HG02870 (cell line): Measurements from ENCODE around the gene MYO16.
A peak's percentile ranks its signal among the peaks of the same experiment; 100 is the strongest.

ENCODE experiments used
- ATAC-seq: cut with Tn5 transposase; IDR thresholded peaks from one replicate; pipeline ENCODE4 v1.9.1; 2021; ENCODE audit warnings: mild to moderate bottlenecking, moderate library complexity; ENCODE audit not compliant: unreplicated experiment

MYO16 gene

DNA sequence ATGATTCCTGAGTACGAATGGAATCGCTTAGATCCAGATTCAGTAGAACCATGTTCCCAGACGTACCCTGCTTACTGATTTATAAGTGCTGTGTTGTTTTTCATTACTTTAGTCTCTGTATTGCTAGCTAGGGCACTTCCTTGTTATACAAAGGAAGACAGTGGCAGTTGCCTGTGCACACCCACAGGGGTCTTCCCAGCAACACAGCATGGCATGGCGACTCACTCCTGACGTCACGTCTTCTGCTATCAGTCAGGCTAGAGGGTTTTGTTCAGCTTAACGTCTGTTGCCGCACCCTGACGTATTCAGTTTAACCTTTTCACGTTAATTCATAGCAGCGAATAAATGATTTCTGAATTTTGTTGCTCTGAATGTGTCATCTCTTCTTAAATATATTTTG, 295.1 kb downstream of the MYO16 start:
- no peak for ATAC-seq

DNA sequence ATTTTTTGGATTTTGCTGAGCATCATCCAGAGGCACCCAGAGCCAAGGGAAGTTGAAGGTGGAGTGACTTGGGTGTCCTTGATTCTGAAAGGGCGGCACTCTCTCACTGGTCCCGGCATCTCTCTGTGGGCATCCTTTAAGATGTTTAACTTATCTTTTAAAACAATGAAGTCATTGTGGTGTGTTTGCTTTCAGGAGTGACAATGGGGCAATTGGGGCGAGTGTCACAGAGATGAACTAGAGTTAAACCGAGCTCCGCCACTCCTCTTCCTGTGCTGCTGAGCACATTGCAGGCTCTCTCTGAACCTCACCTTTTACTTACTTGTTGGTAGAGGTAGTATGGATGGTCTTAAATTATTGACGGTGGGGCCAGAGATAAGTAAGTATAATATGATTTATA, 295.7 kb downstream of the MYO16 start:
- ATAC-seq, result no peak

DNA sequence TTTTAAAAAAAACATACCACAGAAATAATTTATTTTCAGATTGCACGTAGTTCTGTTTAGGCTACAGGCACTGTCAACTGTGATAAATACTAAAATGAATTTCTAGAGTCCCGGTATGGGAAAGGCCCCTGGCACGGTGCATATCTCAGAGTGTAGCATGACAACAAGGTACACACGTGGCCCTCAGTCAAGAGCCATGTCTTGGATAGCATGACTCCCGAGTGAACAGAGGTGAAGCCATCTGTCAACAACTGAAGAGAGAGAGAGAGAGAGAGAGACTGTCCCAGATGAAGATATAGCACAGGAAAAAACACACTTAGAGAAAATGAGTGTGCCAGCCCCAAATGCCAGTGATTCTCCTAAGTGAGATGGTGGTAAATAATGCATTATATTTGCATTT, 297.5 kb downstream of the MYO16 start:
- ATAC-seq, result no peak

DNA sequence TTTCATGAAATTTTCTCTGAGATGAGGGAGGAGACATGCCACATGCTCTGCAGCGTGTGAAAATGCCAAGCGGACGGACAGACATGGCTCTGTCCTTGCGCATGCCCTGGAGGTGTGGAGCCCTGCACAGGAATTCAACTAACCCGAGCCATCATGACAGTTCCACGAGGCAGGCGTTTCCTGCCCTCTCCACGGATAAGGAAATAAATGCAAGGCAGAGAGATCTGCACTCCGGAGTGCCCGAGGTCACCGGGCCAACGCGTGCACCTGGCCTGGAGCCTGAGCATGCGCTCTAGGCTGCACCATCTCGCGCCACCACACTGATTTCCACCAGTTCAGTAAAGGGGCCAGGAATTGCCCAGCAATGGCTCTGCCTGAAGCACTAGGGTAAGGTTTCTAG, 298.2 kb downstream of the MYO16 start:
- no peak for ATAC-seq

DNA sequence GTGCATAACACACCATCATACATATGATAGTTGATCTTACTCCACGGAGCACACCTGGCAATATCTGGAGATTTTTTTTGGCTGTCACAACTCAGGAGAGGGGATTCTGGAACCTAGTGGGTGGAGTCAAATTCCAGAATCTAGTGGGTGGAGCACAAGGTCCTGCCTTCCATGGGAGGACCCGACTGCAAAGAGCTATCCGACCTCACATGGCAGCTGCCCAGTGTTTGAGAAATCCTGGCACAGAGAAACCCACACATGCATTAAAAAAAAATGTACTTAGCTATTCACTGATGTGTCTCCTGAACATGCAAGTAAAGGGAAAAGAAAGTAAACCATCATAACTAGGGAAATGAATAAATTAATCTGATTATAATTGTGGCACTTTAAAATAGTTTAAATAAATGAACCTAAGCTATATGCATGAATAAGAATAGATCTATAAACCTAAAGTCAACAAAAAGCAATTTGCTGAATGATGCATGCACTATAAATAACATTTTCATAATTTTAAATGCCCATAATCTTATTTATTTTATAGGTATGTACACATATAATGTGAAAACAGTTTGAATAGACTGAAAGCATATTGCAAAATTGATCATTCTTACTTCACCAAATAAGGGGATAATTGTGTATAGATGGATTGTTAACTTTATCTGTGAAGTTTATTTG, 300.3 kb downstream of the MYO16 start:
- no peak for ATAC-seq

DNA sequence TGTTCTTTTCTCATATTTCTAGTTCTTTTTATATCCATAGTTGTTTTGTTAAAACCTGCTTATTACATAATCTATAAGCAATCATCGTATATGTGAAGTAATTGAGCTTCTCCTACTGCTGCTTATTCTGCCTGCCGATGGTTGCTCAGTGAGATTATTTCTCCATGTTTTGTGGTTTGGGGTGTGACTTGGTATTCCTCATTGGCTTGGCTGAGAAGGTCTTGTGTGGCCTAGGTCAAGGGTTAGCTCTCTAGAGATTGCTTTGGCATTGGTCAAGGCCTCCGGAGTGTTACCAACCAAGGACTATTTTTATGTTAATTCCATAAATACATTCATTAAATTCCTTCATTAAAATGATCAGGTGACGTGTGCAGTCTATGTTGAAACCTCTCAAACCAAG, 302.8 kb downstream of the MYO16 start:
- no peak for ATAC-seq

DNA sequence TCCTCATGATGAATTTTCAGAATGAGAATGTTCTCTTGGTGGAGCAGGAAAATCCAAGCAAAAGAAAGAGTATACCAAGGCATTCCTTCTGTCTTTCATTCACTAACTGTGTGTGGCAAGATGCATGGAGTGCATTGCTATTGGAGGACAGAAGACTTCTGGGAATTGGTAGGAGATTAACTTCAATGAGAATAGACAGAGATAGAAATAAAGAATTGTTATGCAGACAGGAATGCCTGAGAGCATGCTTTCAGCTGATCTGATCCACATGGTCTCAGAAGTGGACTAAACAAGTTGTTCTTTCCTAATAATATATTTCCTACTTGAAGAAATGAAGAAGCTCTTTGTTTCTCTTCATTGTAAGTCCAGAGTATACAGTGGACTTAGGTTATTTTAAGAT, 303.6 kb downstream of the MYO16 start:
- ATAC-seq, result no peak

DNA sequence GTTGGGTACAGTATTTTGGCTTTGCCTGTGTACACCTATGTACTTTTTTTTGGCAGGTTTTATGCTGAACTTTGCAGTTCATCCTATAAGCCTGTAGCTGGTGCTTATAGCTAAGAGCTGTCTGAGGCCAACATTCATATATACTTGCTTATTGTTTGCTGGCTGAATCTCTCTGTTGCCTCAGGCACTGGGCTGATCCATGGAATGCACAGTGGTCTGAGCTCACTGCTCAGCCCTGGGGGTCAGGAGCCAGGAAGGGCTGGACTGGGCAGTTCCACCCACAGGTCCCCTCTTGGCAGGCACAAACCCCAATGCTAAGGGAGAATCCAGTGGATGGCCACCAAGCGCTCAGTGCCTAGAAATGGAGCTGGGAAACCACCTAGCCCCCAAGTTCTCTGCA, 308.7 kb downstream of the MYO16 start:
- no peak for ATAC-seq

DNA sequence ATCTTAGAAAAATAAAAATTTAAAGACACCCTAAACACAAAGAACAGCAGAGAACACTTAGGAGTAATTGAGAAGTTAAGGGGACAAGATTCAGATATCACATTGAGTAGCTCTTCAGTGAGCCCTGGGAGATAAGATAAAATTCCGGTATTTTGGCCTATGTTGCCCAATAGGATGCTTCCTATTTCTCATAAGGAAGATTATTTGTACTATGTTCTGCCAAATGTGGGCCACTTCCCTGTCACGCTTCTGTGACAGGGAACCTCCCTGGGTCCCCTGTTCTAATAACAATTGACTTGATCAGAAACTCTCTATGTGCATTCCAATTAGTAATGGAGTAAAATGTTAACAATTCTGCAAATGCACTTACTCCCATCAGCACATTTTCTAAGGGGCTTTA, 310.7 kb downstream of the MYO16 start:
- no peak for ATAC-seq

DNA sequence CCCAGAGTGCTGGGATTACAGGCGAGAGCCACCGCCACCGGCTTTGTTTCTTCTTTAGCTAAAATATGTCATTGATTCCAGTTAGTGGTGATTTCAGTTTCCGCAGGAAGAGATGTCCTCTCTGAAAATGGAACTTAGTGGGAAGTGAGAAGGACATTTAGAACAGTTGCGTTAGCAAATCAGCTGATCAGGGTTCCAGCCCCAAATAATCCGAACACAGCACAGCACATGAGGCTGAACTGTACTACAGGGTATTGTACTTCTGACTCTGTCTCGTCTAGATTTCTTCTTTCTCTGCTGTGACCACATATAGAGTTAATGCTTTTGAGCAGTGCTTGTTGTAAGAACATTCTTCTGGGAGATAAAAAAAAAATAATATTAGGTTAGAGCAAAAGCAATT, 314.4 kb downstream of the MYO16 start:
- ATAC-seq, result no peak

DNA sequence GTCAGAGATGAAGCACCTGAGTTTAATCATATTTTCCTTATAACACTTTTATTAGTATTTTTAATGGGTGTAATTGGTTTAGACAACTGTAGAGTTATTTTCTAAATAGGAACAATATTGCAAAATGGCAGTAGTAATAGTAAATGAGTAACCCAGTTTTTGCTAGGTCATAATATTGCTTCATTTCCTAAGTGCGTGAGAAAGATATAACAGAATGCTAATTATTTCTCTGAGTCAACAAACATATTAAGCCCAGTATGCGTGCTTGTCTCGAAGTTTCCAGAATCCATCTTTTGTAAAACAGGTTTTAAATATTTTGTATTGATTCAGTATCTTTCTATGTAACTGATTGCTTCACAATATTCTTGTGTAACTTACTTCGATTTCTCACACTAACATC, 315.3 kb downstream of the MYO16 start:
- no peak for ATAC-seq

DNA sequence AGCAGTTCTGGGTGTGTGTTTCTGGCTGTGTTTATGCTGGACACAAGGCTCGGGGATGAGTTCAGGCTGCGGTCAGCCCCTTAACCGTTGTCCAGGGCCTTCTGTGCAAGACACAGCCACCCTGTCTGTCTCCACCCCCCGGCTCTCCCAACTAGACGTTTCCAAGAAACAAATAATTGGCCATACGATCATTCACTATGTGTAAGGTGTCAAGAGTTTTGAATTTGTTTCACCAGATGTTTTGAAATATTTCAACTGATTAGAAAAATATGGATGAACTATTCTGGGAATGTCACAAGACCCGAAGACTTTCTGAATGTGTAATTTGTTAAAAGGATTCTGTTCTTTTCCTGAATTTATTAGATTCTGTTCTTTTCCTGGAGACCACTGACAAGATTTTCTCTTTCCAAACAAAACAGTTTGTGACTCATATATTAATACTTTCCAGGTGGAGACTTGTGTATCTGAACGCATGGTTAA, 318.2 kb downstream of the MYO16 start:
- no peak for ATAC-seq

DNA sequence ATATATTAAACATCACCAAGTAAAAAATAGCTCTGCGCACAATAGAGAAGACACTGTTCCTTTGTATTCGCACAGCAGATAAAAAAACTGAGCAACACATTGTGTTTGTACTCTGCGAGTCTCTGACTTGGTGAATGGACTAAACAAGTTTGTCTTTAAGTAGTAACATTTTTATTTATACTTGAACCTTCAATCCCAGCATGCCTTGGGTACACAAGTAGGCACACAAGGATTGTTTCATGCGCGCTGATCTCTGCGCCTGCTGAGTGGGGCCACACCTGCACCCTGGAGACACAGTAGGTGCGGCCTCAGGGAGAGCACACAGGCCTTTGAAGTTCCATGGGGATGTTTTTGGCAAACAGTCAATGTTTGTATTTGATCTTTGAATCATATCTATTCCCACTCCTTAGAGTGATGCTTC, 318.9 kb downstream of the MYO16 start:
- no peak for ATAC-seq

DNA sequence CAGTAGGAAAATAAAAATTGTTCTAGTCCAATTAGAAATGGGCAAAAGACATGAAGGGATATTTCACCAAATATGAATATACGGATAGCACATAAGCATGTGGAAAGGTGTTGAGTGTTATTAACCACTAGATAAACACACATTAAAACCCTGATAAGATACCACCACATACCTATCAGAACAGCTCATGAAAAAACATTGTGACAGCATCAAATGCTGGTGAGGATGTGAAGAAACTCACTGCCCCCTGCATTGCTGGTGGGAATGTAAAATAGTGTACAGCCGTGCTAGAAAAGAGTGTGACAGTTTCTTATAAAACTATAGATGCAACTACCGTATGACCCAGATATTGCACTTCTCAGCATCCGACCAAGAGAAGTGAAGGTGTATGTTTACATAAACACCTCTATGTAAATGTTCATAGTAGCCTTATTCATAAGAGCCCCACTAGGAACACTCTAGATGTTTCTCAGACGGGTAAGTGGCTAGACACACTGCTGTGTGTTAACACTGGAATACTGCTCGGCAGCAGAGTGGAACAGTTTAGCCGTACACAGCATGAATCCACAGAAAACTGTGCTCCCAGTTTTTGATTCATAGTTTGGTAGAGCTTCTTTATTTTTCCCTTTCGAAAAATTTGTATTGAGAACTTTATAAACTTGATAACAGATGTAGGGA, 321.1 kb downstream of the MYO16 start:
- no peak for ATAC-seq

DNA sequence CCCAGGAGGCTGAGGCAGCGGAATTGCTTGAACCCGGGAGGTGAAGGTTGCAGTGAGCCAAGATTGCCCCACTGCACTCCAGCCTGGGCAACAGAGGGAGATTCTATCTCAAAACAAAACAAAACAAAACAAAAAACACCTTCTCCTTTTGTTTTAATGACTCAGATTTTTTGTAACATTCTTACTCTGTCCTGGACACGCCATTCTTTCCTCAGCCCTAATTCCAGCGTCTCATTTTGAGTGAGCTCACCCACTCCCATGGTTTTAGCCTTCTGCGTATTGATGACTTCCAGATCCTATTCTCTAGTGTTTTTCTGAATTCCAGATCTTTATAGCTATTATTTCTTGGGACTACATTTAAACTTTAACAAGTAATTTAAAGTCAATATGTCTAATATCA, 326.3 kb downstream of the MYO16 start:
- no peak for ATAC-seq

DNA sequence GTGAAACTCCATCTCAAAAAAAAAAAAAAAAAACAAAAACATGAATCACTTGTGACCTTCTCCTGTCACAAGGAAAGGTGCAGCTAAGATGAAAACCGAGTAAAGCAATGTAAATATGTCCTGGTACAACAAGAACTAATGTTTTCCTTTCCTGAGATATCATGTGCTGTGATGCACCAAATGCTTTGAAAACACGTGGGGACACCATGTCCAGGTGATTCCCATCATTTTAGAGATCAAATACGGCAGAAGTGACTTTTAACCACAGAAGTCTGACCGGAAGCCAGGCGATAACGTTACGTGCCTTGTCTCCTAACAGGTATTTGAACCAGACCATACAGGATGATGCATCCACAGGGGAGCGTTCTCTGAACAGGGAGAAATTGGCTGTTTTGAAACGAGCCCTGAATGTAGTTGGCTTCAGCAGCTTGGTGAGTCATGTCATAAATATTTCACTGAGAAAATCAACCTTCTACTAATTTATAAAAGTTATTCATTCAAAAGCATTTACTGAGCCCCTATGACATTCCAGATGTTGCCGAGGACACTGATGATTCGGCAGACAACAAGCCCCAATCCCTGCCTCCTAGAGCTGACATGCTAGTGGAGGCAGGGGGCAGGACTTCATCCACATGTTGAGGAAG, 328.1 kb downstream of the MYO16 start:
- ATAC-seq, result no peak

DNA sequence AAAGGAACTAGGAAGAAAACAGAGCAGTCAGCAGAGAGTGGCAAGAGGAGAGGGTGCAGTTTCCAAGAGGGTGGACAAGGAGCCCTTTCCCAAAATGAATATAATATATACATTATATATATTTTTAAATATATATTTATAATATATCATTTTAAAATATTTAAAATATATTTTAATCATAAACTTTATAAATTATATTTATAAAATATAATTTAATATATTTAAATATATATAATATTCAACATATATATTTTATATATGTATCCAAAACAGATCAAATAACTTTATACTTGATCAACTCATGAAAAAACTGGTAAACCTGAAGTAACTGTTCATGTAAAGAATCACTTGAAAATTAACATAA, 328.6 kb downstream of the MYO16 start:
- no peak for ATAC-seq

DNA sequence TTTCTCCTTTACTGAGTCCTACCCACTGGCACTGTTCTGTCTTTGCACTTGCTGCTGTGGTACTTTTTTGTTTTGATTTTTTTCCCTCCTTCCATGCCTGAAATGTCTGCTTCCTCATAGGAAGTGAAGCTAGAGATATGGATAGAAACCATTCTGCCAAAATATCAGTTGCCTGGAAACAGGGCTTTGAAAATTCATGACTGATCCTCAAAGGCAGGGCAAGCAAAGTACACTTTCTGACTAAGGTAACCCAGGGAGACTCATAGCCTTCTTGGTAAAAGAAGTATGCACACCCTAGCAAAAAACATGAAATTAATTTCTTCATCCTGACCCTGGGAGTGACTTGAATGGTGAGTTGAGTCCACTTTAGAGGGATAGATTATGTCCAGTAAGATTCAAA, 329.8 kb downstream of the MYO16 start:
- no peak for ATAC-seq

DNA sequence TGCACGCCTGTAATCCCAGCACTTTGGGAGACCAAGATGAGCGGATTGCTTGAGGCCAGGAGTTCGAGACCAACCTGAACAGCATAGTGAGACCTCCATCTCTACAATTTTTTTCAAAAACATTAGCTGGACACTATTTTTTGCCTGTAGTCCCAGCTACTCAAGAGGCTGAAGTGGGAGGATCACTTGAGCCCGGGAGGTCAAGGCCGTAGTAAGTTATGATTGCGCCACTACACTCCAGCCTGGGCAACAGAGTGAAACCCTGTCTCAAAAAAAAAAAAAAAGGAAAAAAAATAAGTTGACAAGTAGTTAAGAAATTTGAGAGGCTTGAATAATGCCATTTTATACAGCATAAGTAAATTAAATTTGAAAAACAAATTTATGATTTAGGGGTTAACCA, 330.6 kb downstream of the MYO16 start:
- ATAC-seq, result no peak

DNA sequence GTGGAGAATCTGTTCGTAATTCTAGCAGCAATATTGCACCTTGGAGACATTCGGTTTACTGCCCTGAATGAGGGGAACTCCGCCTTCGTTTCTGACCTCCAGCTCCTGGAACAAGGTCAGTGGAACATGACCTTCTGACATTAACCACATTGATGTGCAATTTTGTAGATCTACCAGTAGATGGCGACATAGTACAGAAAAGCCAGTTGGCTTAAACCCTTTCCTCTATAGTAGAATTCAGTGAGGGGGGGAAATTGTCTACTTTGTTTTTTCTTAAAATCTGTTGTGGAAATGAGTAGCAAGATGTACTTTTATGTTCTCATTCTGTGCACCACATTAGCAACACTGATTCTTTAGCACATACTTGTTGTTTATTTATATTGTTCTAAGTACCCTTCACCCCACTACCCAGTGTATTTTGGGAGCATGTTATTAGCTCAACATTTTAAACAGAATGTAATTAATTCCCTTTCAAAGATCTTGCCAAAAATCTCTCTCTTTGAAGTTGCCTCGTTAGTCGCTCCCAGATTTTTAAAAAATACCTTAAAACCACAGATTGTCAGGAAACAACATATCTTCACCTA, 332.2 kb downstream of the MYO16 start:
- ATAC-seq, result peak; percentile 95

DNA sequence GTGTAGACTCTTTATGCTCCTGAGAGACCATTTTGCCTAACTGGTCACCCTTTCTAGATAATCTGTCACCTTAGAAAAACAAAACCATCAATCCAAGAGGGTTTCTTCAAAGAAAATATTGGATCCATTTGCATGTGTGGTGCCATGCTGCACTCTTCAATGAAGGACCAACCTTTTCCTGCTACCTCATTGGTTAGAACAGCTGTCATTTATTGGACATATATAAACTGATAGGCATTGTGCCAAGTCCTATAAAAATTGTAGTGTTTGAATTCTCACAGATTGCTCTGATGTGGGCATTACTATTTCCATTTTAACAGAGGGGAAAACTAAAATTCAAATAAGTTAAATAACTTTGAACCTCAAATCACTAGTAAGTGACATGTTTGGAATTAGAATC, 333.2 kb downstream of the MYO16 start:
- ATAC-seq, result no peak

DNA sequence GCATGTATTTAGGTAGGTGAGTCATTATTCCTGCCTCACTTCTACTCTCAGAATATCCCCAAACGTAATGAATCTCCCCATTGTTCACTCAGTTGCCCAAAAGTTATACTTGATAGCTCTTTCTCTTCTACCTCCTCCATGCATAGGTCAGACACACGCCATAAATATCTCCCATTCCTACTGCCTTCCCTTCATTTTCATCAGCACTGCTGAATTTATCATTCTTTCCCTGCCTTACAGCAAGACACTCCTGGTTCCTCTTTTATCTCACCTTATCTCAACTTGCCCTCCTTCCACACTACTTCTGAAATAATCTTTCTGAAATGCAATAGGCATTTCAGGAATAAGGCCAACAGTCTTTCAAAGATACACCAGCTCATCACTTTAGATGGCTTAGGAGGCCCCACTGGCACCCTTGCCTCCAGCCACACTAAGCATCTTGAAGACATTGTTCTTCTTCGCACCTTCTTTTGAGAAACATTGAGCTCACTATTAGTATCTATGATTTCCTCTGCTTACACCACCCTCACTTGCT, 333.9 kb downstream of the MYO16 start:
- no peak for ATAC-seq
